GM21723 (cell line): Measurements from ENCODE around the gene SLC5A12.

ENCODE experiments used
- ATAC-seq: cut with Tn5 transposase; IDR thresholded peaks from one replicate; pipeline ENCODE4 v1.9.1; 2021; ENCODE audit warnings: mild to moderate bottlenecking, moderate library complexity; ENCODE audit not compliant: unreplicated experiment

SLC5A12 gene

GRCh38 chr11:26721948-26722475 is at the start of gene SLC5A12:
Gene SLC5A12 (minus strand): TSS chr11:26722060. CDS start chr11:26721714, 346 bp downstream.
- ATAC-seq: no peak

GRCh38 chr11:26769027-26769426 is 47.2 kb upstream of the SLC5A12 start:
- no peak for ATAC-seq

GRCh38 chr11:26767060-26767459 is 45.2 kb upstream of the SLC5A12 start:
- no peak for ATAC-seq

- no peak for ATAC-seq
These were observed 43.5 kb upstream of the SLC5A12 start for GRCh38 chr11:26765323-26765722.

GRCh38 chr11:26764825-26765224 is 43.0 kb upstream of the SLC5A12 start:
- ATAC-seq: no peak

GRCh38 chr11:26764315-26764714 is 42.5 kb upstream of the SLC5A12 start:
- no peak for ATAC-seq

- no peak for ATAC-seq
These were observed 40.2 kb upstream of the SLC5A12 start for GRCh38 chr11:26762089-26762488.

- no peak for ATAC-seq
These were observed 39.5 kb upstream of the SLC5A12 start for GRCh38 chr11:26761361-26761809.

- ATAC-seq: no peak
These were observed 36.1 kb upstream of the SLC5A12 start for GRCh38 chr11:26757995-26758394.

- ATAC-seq: no peak
These were observed 33.9 kb upstream of the SLC5A12 start for GRCh38 chr11:26755762-26756161.

GRCh38 chr11:26753723-26754504 is 32.1 kb upstream of the SLC5A12 start:
- ATAC-seq: no peak

GRCh38 chr11:26749927-26750326 is 28.1 kb upstream of the SLC5A12 start:
- no peak for ATAC-seq

GRCh38 chr11:26743622-26744021 is 21.8 kb upstream of the SLC5A12 start:
- ATAC-seq: no peak

- ATAC-seq: no peak
These were observed 21.1 kb upstream of the SLC5A12 start for GRCh38 chr11:26742966-26743365.

GRCh38 chr11:26741036-26741435 is 19.2 kb upstream of the SLC5A12 start:
- no peak for ATAC-seq

- ATAC-seq: no peak
These were observed 17.7 kb upstream of the SLC5A12 start for GRCh38 chr11:26739366-26740073.

- ATAC-seq: no peak
These were observed 12.8 kb upstream of the SLC5A12 start for GRCh38 chr11:26734691-26735090.

- ATAC-seq: no peak
These were observed 9.2 kb upstream of the SLC5A12 start for GRCh38 chr11:26731084-26731456.

GRCh38 chr11:26730414-26731083 is 8.7 kb upstream of the SLC5A12 start:
- ATAC-seq: no peak

- no peak for ATAC-seq
These were observed 7.4 kb upstream of the SLC5A12 start for GRCh38 chr11:26729284-26729683.

- no peak for ATAC-seq
These were observed 5.1 kb upstream of the SLC5A12 start for GRCh38 chr11:26726960-26727359.
